ENCODE measurements around the gene ABCA5. TPM values are rescaled to one million over a fixed set of nuclear protein-coding genes. Genes with fewer than 3 reads are reported as not detected.

ABCA5 gene
- total RNA-seq, 1 donor: 7.3 TPM

- no peak overlapping the region for H3K4me3 ChIP-seq (ENCODE audit: low read depth, low read length)
- DNase-seq (ENCODE audit: low read depth): peak; percentile 79
- TF ChIP-seq, protein P1, sequence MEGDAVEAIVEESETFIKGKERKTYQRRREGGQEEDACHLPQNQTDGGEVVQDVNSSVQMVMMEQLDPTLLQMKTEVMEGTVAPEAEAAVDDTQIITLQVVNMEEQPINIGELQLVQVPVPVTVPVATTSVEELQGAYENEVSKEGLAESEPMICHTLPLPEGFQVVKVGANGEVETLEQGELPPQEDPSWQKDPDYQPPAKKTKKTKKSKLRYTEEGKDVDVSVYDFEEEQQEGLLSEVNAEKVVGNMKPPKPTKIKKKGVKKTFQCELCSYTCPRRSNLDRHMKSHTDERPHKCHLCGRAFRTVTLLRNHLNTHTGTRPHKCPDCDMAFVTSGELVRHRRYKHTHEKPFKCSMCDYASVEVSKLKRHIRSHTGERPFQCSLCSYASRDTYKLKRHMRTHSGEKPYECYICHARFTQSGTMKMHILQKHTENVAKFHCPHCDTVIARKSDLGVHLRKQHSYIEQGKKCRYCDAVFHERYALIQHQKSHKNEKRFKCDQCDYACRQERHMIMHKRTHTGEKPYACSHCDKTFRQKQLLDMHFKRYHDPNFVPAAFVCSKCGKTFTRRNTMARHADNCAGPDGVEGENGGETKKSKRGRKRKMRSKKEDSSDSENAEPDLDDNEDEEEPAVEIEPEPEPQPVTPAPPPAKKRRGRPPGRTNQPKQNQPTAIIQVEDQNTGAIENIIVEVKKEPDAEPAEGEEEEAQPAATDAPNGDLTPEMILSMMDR (IDR thresholded peaks at IDR 0.05; ENCODE audit: insufficient read depth, low read length): no peak
These were observed 57.6 kb downstream of the ABCA5 start for GRCh38 chr17:69269131-69269998.

GRCh38 chr17:69268543-69269014 lies 58.4 kb downstream of the ABCA5 start:
- DNase-seq (ENCODE audit: low read depth): no peak
- TF ChIP-seq, protein P1 (IDR thresholded peaks at IDR 0.05; ENCODE audit: insufficient read depth, low read length): no peak
- H3K4me3 ChIP-seq (ENCODE audit: low read depth, low read length): no peak overlapping the region

- no peak overlapping the region for H3K4me3 ChIP-seq (ENCODE audit: low read depth, low read length)
- DNase-seq (ENCODE audit: low read depth): no peak
- TF ChIP-seq, protein P1 (IDR thresholded peaks at IDR 0.05; ENCODE audit: insufficient read depth, low read length): no peak
These were observed 59.7 kb downstream of the ABCA5 start for GRCh38 chr17:69267219-69267618.

DNA sequence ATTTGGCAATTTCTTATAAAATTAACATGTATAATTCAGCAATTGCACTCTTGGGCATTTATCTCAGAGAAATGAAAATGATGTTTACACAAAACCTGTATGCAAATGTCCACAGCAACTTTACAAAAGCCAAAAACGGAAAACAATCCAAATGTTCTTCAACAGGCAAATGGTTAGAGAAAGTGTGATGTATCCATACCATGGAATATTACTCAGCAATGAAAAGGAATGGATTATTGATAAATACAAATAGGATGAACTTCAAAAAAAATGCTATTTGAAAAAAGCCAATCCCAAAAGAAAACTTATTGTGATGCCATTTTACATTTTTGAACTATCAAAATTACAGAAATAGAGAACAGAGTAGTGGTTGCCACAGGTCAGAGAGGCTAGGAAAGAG lies 61.1 kb downstream of the ABCA5 start:
- no peak for DNase-seq (ENCODE audit: low read depth)
- TF ChIP-seq, protein P1 (IDR thresholded peaks at IDR 0.05; ENCODE audit: insufficient read depth, low read length): no peak
- H3K4me3 ChIP-seq (ENCODE audit: low read depth, low read length): no peak overlapping the region

DNA sequence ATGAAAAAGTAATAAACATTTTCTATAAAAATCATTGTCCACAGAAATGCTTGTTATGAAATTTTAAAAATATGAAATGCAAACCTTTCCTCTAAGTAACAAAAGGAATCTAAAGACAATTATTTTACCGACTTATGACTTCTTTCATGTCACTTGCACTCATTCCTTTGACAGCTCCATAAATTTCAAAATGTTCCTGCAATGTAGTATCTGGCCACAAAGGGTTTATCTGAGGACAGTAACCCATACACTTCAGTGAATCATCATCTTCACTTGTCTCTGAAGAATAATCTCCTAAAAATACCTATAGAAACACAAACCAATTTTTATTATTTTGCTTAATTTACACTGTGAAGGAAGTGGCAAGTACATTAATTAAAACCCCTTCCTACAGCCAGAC lies 72.7 kb downstream of the ABCA5 start:
- no peak overlapping the region for H3K4me3 ChIP-seq (ENCODE audit: low read depth, low read length)
- no peak for DNase-seq (ENCODE audit: low read depth)
- TF ChIP-seq, protein P1 (IDR thresholded peaks at IDR 0.05; ENCODE audit: insufficient read depth, low read length): no peak

DNA sequence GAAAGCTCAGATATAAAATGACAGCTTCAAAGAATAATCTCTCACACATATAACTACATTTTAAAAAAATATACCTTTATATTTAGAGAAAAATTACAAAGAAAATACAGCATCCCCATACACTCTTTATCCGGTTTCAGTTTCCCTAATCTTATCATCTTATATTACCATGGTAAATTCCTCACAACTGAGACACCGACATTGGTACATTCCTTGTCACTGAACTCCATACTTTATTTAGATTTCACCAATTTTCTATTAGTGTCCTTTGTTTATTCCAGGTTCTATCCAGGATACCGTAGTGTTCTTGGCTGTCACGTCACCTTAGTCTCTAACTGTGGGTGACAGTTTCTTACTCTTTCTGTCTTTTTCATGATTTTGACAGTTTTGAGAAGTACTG lies 76.3 kb downstream of the ABCA5 start:
- TF ChIP-seq, protein P1 (IDR thresholded peaks at IDR 0.05; ENCODE audit: insufficient read depth, low read length): no peak
- no peak overlapping the region for H3K4me3 ChIP-seq (ENCODE audit: low read depth, low read length)
- peak; percentile 51 for DNase-seq (ENCODE audit: low read depth)

All from fibroblast of the aortic adventitia (primary cell).